GM12878 (cell line): ENCODE measurements around the gene SRGAP1. TPM values are rescaled to one million over a fixed set of nuclear protein-coding genes. Genes with fewer than 3 reads are reported as not detected.

Experiments used
- BRCA1 ChIP-seq: IDR thresholded peaks from 2 replicates; pipeline ENCODE4 v1.6.1; 2011; ENCODE audit warnings: low read depth, low read length, improper control_type of control experiment
- CBX3 ChIP-seq: fragments of 200-600 bp; sonication (generic); IDR thresholded peaks from 2 replicates; pipeline ENCODE4 v1.6.1; 2016; ENCODE audit warnings: low read depth, borderline replicate concordance
- CEBPB ChIP-seq, 2 experiments: fragments of 150-350 bp in 1 of 2; IDR thresholded peaks; 2 replicates each; pipeline ENCODE4 v1.6.1; 2012 to 2014; ENCODE audit warnings: low read depth in 2 of 2, low read length in 2 of 2, borderline replicate concordance in 1 of 2, inconsistent platforms in 1 of 2
- CUX1 ChIP-seq: IDR thresholded peaks from 2 replicates; pipeline ENCODE4 v1.6.1; 2012; ENCODE audit warnings: improper control_type of control experiment, low read depth, low read length; ENCODE audit not compliant: insufficient replicate concordance
- ETV6 ChIP-seq, 2 experiments: fragments of 450-650 bp in 1 of 2; IDR thresholded peaks in 1 of 2; conservative IDR thresholded peaks in 1 of 2; 2 replicates each; pipeline ENCODE4 v1.6.1; 2014; ENCODE audit warnings: antibody characterized with exemption in 1 of 2, borderline replicate concordance in 1 of 2, low read depth in 1 of 2, mild to moderate bottlenecking in 1 of 2, moderate library complexity in 1 of 2
- FOXM1 ChIP-seq: IDR thresholded peaks from 2 replicates; pipeline ENCODE4 v1.6.1; 2012; ENCODE audit warnings: low read depth, mild to moderate bottlenecking, inconsistent platforms, low read length, moderate library complexity
- MYB ChIP-seq: fragments of 150-350 bp; IDR thresholded peaks from 2 replicates; pipeline ENCODE4 v1.6.1; 2014; ENCODE audit warnings: mild to moderate bottlenecking, low read depth, low read length, borderline replicate concordance
- PML ChIP-seq: IDR thresholded peaks from 2 replicates; pipeline ENCODE4 v1.6.1; 2012; ENCODE audit warnings: low read length, inconsistent platforms
- SUZ12 ChIP-seq: fragments of 200-600 bp; sonication (generic); IDR thresholded peaks from one replicate; pipeline ENCODE4 v1.6.1; 2018; ENCODE audit warnings: antibody characterized with exemption, mild to moderate bottlenecking; ENCODE audit not compliant: unreplicated experiment
- TCF12 ChIP-seq: IDR thresholded peaks from 2 replicates; pipeline ENCODE4 v1.6.1; 2011; ENCODE audit warnings: low read depth, mild to moderate bottlenecking, low read length
- YY1 ChIP-seq: IDR thresholded peaks from 2 replicates; pipeline ENCODE4 v1.6.1; 2011; ENCODE audit warnings: low read depth, mild to moderate bottlenecking, low read length
- polyA plus RNA-seq, 11 experiments: library from polyadenylated mRNA; depleted of rRNA in 4 of 11; unstranded in 6 of 11; stranded (reverse) in 5 of 11; fragments of >200 nt; fragmentation: Nextera tagmentation in 4 of 11; fragmentation: Illumina TruSeq in 1 of 11; extraction: Ambion mirVana in 4 of 11; extraction: Trizol in 1 of 11; gene quantifications; 1 replicate in 1 of 11; 2 replicates in 10 of 11; pipeline versions ENCODE4 v1.2.1 to v1.2.3, GENCODE V29; 2011 to 2016; ENCODE audit warnings: inconsistent platforms in 2 of 11, missing spikeins in 2 of 11, low read depth in 1 of 11
- total RNA-seq, 4 experiments: library from RNA; depleted of rRNA in 3 of 4; stranded (reverse); fragments of >200 nt in 3 of 4; fragmentation: Illumina TruSeq in 1 of 4; extraction: Trizol in 1 of 4; gene quantifications; 2 replicates each; pipeline versions ENCODE4 v1.2.1 to v1.2.3, GENCODE V29; 2013 to 2021
- TF ChIP-seq, protein P1 (sequence below): fragments of 450-650 bp; formaldehyde crosslinking; IDR thresholded peaks from 2 replicates; pipeline ENCODE4 v1.4.0; 2020; ENCODE audit warnings: mild to moderate bottlenecking, moderate library complexity
- TF ChIP-seq, protein P2 (sequence below): fragments of 150-350 bp; IDR thresholded peaks from 2 replicates; pipeline ENCODE4 v1.6.1; 2016; ENCODE audit warnings: low read depth, low read length

SRGAP1 gene
- total and polyA plus RNA-seq, 10 of the 15 experiments (the other 5 are each of a cell fraction or from before 2014, with no cell fraction given): 0.16 to 0.85 (median 0.46) TPM

DNA sequence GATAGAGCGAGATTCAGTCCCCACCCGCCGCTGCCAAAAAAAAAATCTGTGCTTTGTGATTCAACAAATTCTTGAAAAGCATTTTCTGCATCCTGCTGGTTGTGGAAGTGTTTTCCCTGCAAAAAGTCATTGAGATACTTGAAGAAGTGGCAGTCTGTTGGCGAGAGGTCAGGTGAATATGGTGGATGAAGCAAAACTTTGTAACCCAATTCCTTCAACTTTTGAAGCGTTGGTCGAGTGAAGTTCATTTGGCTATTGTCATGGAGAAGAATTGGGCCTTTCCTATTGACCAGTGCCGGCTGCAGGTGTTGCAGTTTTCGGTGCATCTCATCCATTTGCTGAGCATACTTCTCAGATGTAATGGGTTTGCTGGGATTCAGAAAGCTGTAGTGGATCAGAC lies 20.9 kb downstream of the SRGAP1 start (continued):
- TF ChIP-seq CUX1: no peak
- no peak for TF ChIP-seq MYB
- TF ChIP-seq BRCA1: no peak
- TF ChIP-seq YY1: no peak
- TF ChIP-seq FOXM1: no peak
- TF ChIP-seq CEBPB (IDR thresholded peaks at IDR 0.05; ENCODE audit: borderline replicate concordance in 1 of 2, low read depth in 2 of 2, low read length in 2 of 2): no peak
- TF ChIP-seq CBX3: no peak
- TF ChIP-seq, protein P1, sequence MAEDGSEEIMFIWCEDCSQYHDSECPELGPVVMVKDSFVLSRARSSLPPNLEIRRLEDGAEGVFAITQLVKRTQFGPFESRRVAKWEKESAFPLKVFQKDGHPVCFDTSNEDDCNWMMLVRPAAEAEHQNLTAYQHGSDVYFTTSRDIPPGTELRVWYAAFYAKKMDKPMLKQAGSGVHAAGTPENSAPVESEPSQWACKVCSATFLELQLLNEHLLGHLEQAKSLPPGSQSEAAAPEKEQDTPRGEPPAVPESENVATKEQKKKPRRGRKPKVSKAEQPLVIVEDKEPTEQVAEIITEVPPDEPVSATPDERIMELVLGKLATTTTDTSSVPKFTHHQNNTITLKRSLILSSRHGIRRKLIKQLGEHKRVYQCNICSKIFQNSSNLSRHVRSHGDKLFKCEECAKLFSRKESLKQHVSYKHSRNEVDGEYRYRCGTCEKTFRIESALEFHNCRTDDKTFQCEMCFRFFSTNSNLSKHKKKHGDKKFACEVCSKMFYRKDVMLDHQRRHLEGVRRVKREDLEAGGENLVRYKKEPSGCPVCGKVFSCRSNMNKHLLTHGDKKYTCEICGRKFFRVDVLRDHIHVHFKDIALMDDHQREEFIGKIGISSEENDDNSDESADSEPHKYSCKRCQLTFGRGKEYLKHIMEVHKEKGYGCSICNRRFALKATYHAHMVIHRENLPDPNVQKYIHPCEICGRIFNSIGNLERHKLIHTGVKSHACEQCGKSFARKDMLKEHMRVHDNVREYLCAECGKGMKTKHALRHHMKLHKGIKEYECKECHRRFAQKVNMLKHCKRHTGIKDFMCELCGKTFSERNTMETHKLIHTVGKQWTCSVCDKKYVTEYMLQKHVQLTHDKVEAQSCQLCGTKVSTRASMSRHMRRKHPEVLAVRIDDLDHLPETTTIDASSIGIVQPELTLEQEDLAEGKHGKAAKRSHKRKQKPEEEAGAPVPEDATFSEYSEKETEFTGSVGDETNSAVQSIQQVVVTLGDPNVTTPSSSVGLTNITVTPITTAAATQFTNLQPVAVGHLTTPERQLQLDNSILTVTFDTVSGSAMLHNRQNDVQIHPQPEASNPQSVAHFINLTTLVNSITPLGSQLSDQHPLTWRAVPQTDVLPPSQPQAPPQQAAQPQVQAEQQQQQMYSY (CRISPR knock-in tag): no peak
- no peak for TF ChIP-seq PML
- TF ChIP-seq TCF12: no peak
- TF ChIP-seq, protein P2, sequence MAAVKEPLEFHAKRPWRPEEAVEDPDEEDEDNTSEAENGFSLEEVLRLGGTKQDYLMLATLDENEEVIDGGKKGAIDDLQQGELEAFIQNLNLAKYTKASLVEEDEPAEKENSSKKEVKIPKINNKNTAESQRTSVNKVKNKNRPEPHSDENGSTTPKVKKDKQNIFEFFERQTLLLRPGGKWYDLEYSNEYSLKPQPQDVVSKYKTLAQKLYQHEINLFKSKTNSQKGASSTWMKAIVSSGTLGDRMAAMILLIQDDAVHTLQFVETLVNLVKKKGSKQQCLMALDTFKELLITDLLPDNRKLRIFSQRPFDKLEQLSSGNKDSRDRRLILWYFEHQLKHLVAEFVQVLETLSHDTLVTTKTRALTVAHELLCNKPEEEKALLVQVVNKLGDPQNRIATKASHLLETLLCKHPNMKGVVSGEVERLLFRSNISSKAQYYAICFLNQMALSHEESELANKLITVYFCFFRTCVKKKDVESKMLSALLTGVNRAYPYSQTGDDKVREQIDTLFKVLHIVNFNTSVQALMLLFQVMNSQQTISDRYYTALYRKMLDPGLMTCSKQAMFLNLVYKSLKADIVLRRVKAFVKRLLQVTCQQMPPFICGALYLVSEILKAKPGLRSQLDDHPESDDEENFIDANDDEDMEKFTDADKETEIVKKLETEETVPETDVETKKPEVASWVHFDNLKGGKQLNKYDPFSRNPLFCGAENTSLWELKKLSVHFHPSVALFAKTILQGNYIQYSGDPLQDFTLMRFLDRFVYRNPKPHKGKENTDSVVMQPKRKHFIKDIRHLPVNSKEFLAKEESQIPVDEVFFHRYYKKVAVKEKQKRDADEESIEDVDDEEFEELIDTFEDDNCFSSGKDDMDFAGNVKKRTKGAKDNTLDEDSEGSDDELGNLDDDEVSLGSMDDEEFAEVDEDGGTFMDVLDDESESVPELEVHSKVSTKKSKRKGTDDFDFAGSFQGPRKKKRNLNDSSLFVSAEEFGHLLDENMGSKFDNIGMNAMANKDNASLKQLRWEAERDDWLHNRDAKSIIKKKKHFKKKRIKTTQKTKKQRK: no peak
- TF ChIP-seq SUZ12: no peak
- TF ChIP-seq ETV6 (conservative IDR thresholded peaks at IDR 0.05 in 1 of 2, IDR thresholded peaks at IDR 0.05 in 1 of 2; ENCODE audit: borderline replicate concordance in 1 of 2, low read depth in 1 of 2): no peak
- TF ChIP-seq, all 136 proteins: peak for 0
